GM19239 (cell line): Measurements from ENCODE around the gene BAZ1A.
A peak's percentile ranks its signal among the peaks of the same experiment; 100 is the strongest.

Experiments
- DNase-seq: peaks from one replicate; pipeline ENCODE4 v3.0.0; 2011; ENCODE audit warnings: low spot score; ENCODE audit not compliant: insufficient read length
- FAIRE-seq: peaks from 2 replicates; lab custom pipeline; 2011; peaks lifted over from hg19 to GRCh38; lab: Jason Lieb, UNC

Gene BAZ1A

GRCh38 chr14:34875031-34875922 is at the start of gene BAZ1A:
Gene BAZ1A, minus strand, starts transcription at chr14:34875360. Its CDS starts 756 bp downstream, at chr14:34874604.
- peak; percentile 62 for DNase-seq

GRCh38 chr14:34920339-34920738 is 45.2 kb upstream of the BAZ1A start:
- DNase-seq: no peak
- FAIRE-seq: no peak

More at GRCh38 chr14:34875031-34875922, at the start of gene BAZ1A:
- FAIRE-seq: peak; percentile 91

GRCh38 chr14:34913619-34914018 is 38.5 kb upstream of the BAZ1A start:
- FAIRE-seq: no peak
- DNase-seq: no peak

- no peak for FAIRE-seq
Measured at GRCh38 chr14:34912966-34913365, 37.8 kb upstream of the BAZ1A start.

GRCh38 chr14:34912182-34912581 is 37.0 kb upstream of the BAZ1A start:
- DNase-seq (no peak), FAIRE-seq (no peak)

More at GRCh38 chr14:34912966-34913365, 37.8 kb upstream of the BAZ1A start:
- DNase-seq: no peak

GRCh38 chr14:34911209-34912150 is 36.3 kb upstream of the BAZ1A start:
- DNase-seq: no peak

GRCh38 chr14:34906287-34906686 is 31.1 kb upstream of the BAZ1A start:
- FAIRE-seq (no peak), DNase-seq (no peak)

More at GRCh38 chr14:34911209-34912150, 36.3 kb upstream of the BAZ1A start:
- FAIRE-seq: no peak

GRCh38 chr14:34895277-34895676 is 20.1 kb upstream of the BAZ1A start:
- DNase-seq: no peak
- no peak for FAIRE-seq

GRCh38 chr14:34890937-34891336 is 15.8 kb upstream of the BAZ1A start:
- no peak for DNase-seq
- no peak for FAIRE-seq

GRCh38 chr14:34888186-34888585 is 13.0 kb upstream of the BAZ1A start:
- FAIRE-seq: no peak
- no peak for DNase-seq

- FAIRE-seq: no peak
- no peak for DNase-seq
Measured at GRCh38 chr14:34883954-34884353, 8.8 kb upstream of the BAZ1A start.

GRCh38 chr14:34874386-34875030 is 652 bp downstream of the BAZ1A start:
- FAIRE-seq (no peak), DNase-seq (peak; percentile 37)

GRCh38 chr14:34873589-34874385 is 1.4 kb downstream of the BAZ1A start:
- FAIRE-seq (peak; percentile 96), DNase-seq (peak; percentile 66)

GRCh38 chr14:34872822-34873588 is 2.2 kb downstream of the BAZ1A start:
- no peak for FAIRE-seq
- no peak for DNase-seq

GRCh38 chr14:34867199-34867598 is 8.0 kb downstream of the BAZ1A start:
- DNase-seq (no peak), FAIRE-seq (no peak)

GRCh38 chr14:34865889-34866574 is 9.1 kb downstream of the BAZ1A start:
- FAIRE-seq (no peak), DNase-seq (no peak)

GRCh38 chr14:34863844-34864243 is 11.3 kb downstream of the BAZ1A start:
- FAIRE-seq (no peak), DNase-seq (no peak)

GRCh38 chr14:34858765-34859164 is 16.4 kb downstream of the BAZ1A start:
- FAIRE-seq (no peak), DNase-seq (no peak)
